GM19438 (cell line): Measurements from ENCODE around the gene ATP10B.
"Not testable (repeated sequence)": the region's sequence is repeated elsewhere in the genome, so short reads cannot be mapped to it uniquely, and the experiment has no call there.

Experiments
- ATAC-seq: cut with Tn5 transposase; IDR thresholded peaks from one replicate; pipeline ENCODE4 v1.9.1; 2021; ENCODE audit warnings: low read depth; ENCODE audit not compliant: unreplicated experiment

ATP10B gene, protein sequence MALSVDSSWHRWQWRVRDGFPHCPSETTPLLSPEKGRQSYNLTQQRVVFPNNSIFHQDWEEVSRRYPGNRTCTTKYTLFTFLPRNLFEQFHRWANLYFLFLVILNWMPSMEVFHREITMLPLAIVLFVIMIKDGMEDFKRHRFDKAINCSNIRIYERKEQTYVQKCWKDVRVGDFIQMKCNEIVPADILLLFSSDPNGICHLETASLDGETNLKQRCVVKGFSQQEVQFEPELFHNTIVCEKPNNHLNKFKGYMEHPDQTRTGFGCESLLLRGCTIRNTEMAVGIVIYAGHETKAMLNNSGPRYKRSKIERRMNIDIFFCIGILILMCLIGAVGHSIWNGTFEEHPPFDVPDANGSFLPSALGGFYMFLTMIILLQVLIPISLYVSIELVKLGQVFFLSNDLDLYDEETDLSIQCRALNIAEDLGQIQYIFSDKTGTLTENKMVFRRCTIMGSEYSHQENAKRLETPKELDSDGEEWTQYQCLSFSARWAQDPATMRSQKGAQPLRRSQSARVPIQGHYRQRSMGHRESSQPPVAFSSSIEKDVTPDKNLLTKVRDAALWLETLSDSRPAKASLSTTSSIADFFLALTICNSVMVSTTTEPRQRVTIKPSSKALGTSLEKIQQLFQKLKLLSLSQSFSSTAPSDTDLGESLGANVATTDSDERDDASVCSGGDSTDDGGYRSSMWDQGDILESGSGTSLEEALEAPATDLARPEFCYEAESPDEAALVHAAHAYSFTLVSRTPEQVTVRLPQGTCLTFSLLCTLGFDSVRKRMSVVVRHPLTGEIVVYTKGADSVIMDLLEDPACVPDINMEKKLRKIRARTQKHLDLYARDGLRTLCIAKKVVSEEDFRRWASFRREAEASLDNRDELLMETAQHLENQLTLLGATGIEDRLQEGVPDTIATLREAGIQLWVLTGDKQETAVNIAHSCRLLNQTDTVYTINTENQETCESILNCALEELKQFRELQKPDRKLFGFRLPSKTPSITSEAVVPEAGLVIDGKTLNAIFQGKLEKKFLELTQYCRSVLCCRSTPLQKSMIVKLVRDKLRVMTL (N-terminal part only)

DNA sequence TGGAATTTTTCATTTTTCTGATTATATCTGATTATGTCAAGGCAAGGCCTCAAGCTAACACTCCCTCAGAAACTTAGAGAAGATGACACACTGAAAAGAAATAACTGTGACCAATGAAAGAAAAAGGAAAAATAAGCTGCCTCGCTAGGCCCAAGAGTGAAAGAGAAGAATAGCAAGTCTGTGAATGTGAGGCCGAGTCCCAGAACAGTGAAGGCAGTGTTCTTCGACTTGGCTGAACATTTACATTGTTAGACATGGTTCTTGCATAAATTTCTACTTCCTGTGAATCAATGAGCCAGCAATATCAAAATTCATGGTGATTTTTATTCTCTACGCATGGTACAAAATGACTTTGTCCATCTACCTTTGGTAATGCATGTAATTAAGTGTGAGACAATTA lies at the start of gene ATP10B:
Gene ATP10B (minus strand): TSS at position 163 of the 400 bp plus-strand sequence. CDS start 164,137 bp downstream, outside the sequence.
- no peak for ATAC-seq

DNA sequence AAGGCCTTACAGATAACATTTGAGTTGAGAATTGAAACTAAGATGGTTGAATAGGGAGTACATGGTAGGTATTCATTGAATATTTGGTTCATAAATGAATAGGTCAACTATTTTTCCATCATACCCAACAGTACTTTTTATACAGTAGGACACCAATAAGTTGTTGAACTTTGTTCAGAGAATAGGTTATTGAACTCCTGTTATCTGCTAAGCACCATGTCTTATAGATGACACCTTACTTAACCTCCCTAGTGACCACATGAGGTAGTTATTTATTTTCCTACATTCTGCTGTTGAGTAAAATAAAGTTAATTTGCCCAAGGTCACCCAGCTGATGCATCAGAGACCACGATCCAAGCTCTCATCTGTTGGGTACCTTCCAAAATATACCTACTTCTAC lies 49.6 kb upstream of the ATP10B start:
- ATAC-seq = no peak

DNA sequence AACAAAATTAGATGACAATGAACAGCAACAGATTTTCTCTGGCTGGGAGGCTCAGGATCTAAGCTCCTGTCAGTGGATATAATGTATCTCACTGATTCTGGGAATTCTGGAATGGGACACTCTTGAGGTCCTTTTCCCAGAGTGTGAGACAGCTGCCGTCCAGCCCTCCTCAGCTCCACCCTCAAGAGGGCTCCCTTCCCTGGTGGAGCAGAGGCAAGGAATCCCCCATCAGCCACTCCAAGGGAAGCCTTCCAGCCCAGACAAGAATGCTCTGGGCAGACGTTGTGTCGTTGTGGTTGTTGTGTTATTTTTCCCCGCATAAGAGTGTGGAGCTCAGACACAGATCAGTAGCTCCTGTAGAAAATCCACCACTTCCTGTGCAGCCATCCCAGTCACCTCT lies 47.7 kb upstream of the ATP10B start:
- ATAC-seq = no peak

DNA sequence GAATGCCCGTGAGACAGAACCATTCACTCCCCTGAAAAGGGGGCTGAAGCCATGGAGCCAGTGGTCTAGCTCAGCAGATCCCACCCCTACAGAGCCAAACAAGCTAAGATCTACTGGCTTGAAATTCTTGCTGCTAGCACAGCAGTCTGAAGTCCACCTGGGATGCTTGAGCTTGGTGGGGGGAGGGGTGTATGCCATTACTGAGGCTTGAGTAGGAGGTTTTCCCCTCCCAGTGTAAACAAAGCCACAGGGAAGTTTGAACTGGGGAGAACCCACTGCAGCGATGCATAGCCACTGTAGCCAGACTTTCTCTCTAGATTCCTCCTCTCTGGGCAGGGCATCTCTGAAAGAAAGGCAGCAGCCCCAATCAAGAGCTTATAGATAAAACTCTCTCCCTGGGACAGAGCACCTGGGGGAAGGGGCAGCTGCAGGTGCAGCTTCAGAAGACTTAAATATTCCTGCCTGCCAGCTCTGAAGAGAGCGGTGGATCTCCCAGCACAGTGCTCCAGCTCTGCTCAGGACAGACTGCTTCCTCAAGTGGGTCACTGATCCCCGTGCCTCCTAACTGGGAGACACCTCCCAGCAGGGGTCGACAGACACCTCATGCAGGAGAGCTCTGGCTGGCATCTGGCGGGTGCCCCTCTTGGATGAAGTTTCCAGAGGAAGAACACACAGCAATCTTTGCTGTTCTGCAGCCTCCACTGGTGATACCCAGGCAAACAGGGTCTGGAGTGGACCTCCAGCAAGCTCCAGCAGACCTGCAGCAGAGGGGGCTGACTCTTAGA lies 41.4 kb upstream of the ATP10B start:
- not testable (repeated sequence) for ATAC-seq

DNA sequence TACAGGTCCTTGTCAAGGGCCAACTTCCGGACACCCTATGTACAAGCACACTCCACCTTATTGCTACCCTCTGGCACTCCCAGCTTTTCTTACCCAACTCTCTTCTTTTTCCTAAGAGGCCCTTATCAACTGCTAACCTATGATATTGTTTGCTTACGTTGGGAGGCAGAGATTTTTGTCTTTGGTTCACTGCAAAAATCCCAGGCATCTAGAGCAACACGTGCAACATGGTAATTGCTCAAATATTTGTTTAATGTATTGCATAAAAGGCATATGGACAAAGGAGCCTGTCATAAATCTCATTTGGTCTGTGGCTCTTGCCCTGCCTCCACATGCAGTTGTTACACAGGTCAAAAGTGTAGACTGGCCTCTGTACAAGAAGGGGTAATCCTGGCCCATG lies 35.8 kb upstream of the ATP10B start:
- no peak for ATAC-seq

DNA sequence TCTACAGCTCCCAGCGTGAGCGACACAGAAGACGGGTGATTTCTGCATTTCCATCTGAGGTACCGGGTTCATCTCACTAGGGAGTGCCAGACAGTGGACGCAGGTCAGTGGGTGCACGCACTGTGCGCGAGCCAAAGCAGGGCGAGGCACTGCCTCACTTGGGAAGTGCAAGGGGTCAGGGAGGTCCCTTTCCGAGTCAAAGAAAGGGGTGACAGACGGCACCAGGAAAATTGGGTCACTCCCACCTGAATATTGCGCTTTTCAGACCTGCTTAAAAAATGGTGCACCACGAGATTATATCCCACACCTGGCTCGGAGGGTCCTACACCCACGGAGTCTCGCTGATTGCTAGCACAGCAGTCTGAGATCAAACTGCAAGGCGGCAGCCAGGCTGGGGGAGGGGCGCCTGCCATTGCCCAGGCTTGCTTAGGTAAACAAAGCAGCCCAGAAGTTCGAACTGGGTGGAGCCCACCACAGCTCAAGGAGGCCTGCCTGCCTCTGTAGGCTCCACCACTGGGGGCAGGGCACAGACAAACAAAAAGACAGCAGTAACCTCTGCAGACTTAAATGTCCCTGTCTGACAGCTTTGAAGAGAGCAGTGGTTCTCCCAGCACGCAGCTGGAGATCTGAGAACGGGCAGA lies 21.7 kb upstream of the ATP10B start:
- not testable (repeated sequence) for ATAC-seq

DNA sequence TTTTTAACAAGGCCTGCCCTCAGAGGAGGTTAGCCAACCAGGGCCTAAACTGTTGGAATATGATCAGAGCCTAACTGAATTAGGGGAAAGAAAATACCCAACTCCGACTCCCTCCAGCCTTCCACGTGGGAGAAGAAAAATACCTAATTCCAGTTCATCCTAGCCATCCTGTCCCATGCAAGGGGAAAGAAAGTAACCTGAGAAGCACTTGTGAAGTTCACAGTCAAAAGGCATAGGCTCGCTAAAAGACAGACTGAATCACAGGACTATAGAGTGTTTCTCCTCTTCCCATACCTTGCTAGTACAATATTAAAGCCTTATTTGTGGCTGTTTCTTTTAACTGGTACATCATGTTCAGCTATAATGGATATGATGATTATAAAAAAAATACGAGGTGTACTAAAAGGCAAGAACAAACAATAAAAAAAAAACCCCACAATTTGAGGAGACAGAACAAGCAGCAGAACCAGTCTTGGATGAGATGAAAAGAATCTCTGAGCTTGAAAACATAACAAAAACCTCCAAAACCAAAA lies 18.0 kb upstream of the ATP10B start:
- no peak for ATAC-seq

DNA sequence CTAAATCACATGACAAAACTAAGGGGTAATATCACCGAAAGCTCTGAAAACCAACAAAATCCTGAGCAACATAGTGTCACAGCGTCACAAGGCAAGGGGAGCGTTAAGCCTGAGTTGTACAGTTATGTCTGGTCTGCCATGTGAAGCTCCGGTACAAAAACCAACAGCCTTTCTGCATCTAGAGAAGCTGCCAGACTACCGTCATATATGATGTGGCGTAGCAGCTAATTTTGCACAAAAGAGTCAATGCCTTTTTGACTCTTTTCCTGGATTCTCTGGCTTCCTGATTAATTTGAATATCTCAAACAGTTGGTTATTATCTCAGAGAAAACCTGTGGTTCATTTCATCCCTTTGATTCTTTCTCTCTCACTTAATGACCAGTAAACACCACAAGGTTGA lies 16.0 kb upstream of the ATP10B start:
- ATAC-seq = no peak

DNA sequence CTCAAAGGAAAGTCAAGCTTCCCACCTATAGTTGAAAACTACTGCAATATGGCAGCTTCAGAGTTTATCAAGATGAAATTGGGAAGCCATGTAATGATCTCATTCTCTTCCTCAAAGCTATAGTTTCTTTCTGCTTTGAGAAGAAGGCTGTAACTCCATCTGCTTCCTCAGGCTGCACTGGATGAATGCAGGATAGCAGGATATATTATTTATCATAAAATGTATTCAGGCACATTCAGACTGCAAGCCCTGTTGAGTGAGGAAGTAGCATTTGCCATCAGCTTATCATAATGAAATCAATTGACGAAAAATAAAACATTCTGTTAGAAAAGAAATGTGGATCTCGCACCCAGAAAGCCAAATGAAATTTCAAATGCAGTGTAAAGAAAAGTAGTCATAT lies 560 bp downstream of the ATP10B start:
- ATAC-seq = no peak

DNA sequence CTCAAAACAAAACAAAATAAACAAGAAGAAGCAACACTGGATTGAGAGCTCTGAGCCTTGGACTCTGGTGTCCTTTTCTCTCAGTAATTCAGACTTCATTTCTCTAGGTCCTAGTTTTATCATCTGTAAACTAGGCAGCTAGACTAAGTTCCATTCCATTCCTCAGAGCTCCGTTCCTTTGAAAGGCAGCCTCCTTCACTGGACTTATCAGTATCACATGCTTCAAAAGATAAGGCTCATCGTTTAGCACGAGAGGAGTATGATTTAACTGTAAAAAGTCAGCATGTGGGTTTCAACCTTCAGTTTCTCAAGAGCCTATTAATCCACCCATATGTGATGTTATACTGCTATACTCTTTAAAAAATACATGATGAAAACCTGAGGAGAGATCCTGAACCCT lies 1.6 kb downstream of the ATP10B start:
- ATAC-seq = no peak

DNA sequence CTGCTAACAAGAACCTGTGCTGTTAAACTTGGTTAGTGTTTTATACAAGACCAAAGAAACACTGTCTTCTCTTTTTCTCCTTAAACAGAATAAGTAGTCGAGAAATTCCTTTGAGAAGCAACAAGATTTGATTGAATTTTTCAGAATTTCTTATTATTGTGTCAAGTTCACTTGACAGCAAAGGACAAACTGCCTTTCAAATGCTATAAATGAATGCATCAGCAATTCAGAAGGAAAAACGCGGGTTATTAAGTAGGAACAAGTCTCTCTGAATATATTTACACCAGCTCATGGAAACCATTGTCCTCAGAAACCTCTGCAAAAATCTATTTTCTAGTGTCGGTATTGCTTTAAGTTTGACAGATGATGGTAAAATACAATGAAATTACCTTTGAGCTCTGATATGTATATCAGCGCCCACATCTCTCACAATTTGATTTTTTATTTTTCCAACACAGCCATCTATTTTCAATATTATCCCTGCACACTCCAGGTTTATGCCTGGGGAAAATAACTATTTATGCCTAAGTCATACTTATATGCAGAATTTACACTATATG lies 4.4 kb downstream of the ATP10B start:
- ATAC-seq = no peak

DNA sequence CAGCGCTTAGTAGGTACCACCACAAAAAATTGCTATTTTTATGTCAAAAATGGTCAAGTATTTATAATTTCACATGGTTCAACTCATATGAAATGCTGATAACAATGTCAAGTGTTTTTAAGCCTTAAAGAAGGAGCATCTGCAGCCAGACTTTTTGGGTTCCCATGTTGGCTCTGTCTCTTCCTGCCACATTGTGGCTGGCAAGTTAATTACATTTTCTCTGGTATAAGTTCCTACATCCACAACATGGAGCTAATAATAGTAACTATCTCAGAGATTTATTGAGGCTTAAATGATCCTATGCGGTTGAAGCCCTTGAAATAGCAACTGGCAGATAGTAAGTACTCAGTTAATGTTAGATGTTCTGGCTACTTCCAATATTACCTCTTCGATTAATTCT lies 5.4 kb downstream of the ATP10B start:
- ATAC-seq = no peak

DNA sequence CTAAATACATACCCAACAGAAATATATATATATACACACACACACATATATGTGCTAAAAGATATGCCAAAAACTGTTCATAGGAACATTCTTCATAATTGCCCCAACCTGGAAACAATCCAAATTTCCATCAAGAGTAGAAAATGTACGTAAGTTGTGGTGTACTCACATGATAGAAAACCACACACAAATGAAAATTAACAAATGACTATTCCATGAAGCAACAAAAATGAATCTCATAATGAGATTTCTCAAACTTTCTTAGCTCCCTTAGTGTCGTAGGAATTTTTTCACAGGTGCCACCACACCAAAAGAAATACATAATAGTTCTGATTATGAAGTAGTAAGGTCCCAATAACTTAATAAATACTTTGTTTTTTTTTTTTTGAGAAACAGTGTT lies 7.8 kb downstream of the ATP10B start:
- ATAC-seq = no peak

DNA sequence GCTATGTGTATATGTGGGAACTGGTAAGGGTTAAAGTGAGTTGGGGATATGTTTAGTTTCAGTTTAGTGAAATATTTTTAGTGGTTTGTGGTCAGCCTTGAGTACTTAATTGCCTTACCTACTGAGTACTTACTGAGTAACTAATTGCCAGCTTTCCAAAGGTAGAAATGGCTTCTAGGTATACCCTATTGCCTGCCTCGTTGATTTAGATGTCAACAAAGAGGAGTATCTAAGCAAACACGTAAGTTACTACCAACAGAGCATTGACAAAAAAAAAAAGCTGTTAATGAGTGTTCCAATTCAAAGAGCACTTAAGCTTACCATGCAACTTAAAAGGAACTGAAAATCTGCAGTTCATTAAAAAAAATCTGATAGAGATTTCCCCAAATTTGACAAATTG lies 8.8 kb downstream of the ATP10B start:
- peak; percentile 99 for ATAC-seq

DNA sequence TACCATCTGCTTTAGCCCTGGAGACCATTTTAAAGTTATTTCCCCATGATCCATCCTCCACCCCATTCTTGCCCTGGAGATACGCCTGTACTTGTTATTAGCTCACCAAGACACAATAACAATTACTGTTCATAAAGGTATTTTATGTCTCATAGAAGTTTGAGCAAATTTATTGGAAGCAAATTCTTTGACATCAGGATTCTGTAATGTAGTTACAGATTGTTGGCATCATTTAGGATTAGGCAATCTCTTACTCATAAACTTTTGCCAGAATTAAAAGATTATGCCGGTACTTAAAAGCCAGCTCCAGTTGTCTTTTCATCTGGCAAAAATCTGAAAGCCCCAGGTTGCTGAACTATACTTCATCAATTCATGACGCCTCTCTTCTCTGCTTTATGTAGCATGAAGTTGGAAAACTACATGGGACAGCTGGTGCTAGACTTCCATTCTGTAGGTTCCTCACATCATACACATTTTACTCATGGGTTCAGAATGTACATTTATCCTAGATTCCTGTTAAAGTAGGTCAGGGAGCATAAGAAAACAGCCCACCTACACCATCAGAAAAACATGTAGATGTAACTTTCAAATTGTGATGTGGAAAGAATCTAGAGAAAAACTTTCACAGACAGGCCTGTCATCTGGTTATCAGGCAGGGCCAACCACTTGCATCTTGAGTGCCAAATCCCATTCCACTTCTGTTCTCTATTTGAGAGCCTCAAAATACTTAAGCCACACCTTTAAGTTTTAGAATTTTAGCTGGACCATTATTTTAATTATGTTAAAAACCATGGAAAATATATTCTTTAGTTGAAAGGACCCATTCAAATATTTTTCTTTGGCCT lies 14.0 kb downstream of the ATP10B start:
- no peak for ATAC-seq

DNA sequence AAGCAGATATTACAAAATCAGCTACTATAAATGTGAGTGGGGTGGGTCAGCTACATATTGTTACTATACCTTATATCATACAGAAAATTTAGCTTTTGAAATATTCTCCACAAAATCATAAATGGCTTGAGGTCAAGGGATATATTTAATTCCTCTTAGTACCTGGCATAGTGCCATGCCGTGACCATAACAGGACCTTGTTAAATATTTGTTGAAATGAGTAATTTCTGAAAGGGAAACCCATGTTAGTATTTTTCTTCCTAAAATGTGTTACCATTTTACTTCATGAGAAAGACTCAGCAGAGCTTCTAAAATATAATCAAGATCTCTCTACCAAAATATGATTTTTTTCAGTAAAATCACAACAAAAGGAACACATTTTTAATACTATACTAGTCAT lies 14.8 kb downstream of the ATP10B start:
- no peak for ATAC-seq

DNA sequence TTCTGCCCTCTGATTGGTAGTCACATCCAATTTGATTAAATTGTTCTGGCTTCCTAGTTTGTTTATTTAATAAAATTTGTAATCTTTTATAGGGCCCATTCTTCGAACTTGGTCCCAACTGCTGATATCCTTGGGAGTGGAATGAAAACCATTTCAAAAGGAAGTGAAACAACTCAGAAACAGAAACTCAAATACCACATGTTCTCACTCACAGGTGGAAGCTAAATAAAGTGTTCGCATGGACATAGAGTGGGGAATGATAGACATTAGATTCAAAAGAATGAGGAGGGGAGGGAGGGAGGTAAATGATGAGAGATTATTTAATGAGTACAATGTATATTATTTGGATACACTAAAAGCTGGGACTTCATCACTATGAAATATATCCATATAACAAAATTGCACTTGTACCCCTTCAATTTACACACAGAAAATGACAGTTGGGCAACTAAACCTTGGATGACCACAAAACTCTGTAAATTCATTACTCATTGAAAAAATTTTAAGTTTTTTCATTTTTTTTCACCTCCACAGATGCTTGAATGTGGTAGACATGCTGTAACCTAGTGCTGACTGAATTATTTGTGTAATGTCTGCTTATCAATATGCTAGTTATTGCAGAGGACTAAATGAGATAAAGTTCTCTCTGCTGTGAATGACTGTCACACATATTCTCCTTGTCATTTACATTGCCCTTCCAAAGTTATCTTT lies 16.0 kb downstream of the ATP10B start:
- peak; percentile 71 for ATAC-seq

DNA sequence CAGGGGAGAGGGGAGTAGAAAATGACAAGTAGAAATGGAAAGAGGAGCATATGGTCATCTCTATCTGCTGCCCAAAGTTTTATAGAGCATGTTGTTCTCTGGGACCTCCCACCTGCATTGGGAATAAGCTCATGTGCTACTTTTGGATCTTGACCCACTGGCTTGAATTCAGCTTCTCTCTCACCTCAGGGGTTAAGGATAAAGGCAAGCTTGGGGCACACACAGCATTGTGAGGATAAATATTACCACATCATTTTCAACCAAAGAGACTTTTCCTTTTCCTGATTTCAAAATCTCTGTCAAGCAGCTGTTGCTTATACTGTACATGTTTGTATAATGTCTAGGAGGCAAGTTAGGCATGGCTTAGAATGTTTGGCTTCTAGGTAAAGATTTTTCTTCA lies 16.6 kb downstream of the ATP10B start:
- no peak for ATAC-seq
